Neural progenitor cell (in vitro differentiated cells): ENCODE results near the gene HOXB4. TPM values are rescaled to one million over a fixed set of nuclear protein-coding genes. Genes with fewer than 3 reads are reported as not detected.

ENCODE experiments used
- DNase-seq: peaks from one replicate; pipeline ENCODE4 v3.0.0-alpha.2; 2016; ENCODE audit warnings: low spot score
- H2AFZ ChIP-seq: fragments of 200-600 bp; sonication (generic); replicated peaks from 2 replicates; pipeline ENCODE4 v1.6.1; 2016; ENCODE audit warnings: antibody characterized with exemption
- H3F3A ChIP-seq: fragments of 200-600 bp; sonication (generic); 2 replicates; pipeline ENCODE4 v1.6.1; 2016; ENCODE audit warnings: antibody characterized with exemption, low read depth
- H3K27ac ChIP-seq: fragments of 200-600 bp; sonication (generic); 2 replicates; pipeline ENCODE4 v1.5.1; 2016; ENCODE audit warnings: mild to moderate bottlenecking
- H3K27me3 ChIP-seq: fragments of 200-600 bp; sonication (generic); 2 replicates; pipeline ENCODE4 v1.6.1; 2016; ENCODE audit warnings: mild to moderate bottlenecking, moderate library complexity
- H3K36me3 ChIP-seq: fragments of 200-600 bp; sonication (generic); 2 replicates; pipeline ENCODE4 v1.5.1; 2016
- H3K4me1 ChIP-seq: fragments of 200-600 bp; sonication (generic); 2 replicates; pipeline ENCODE4 v1.6.1; 2016; ENCODE audit warnings: mixed run types
- H3K4me2 ChIP-seq: fragments of 200-600 bp; sonication (generic); 2 replicates; pipeline ENCODE4 v1.6.1; 2016
- H3K4me3 ChIP-seq: fragments of 200-600 bp; sonication (generic); 2 replicates; pipeline ENCODE4 v1.5.1; 2016
- H3K79me2 ChIP-seq: fragments of 200-600 bp; sonication (generic); 2 replicates; pipeline ENCODE4 v1.6.1; 2016; ENCODE audit warnings: low read depth
- H3K9ac ChIP-seq: fragments of 200-600 bp; sonication (generic); 2 replicates; pipeline ENCODE4 v1.6.1; 2016
- H3K9me3 ChIP-seq: fragments of 200-600 bp; sonication (generic); 2 replicates; pipeline ENCODE4 v1.5.1; 2016; ENCODE audit warnings: low read depth
- H4K20me1 ChIP-seq: fragments of 200-600 bp; sonication (generic); 2 replicates; pipeline ENCODE4 v1.6.1; 2016; ENCODE audit warnings: low read depth
- H3K27ac Mint-ChIP-seq: 3 replicates; pipeline ENCODE4 v1.8.0; 2021; ENCODE audit warnings: mixed read lengths
- H3K27me3 Mint-ChIP-seq: 2 replicates; pipeline ENCODE4 v1.8.0; 2022; ENCODE audit warnings: low read depth, mild to moderate bottlenecking, inconsistent platforms, moderate library complexity, mixed read lengths; ENCODE audit not compliant: insufficient read depth
- H3K36me3 Mint-ChIP-seq: 3 replicates; pipeline ENCODE4 v1.8.0; 2021; ENCODE audit warnings: mixed read lengths
- H3K4me1 Mint-ChIP-seq: 3 replicates; pipeline ENCODE4 v1.8.0; 2021; ENCODE audit warnings: mixed read lengths
- H3K4me3 Mint-ChIP-seq: 3 replicates; pipeline ENCODE4 v1.8.0; 2021; ENCODE audit warnings: mild to moderate bottlenecking, moderate library complexity, mixed read lengths
- H3K9me3 Mint-ChIP-seq: 3 replicates; pipeline ENCODE4 v1.8.0; 2020; ENCODE audit warnings: mixed read lengths
- CTCF ChIP-seq: fragments of 200-600 bp; sonication (generic); IDR thresholded peaks from 2 replicates; pipeline ENCODE4 v1.5.1; 2017; ENCODE audit warnings: antibody characterized with exemption, mild to moderate bottlenecking
- EZH2 ChIP-seq: fragments of 200-600 bp; sonication (generic); IDR thresholded peaks from 2 replicates; pipeline ENCODE4 v1.6.1; 2017; ENCODE audit warnings: antibody characterized with exemption, mild to moderate bottlenecking, moderate library complexity
- EZH2phosphoT487 ChIP-seq: fragments of 200-600 bp; sonication (generic); IDR thresholded peaks from 2 replicates; pipeline ENCODE4 v1.6.1; 2017; ENCODE audit warnings: antibody characterized with exemption
- total RNA-seq: library from RNA; depleted of rRNA; stranded (reverse); fragments of >200 nt; gene quantifications from 2 replicates; pipeline ENCODE4 v1.2.3, GENCODE V29; 2015; ENCODE audit warnings: low replicate concordance

The HOXB4 gene
- total RNA-seq, 1 donor from 2014 or later: not detected

- TF ChIP-seq EZH2 (peak; percentile 84), EZH2phosphoT487 (peak; percentile 81), CTCF (no peak)
- Mint-ChIP-seq H3K36me3 (no peaks in the 10 kb centered on the region), H3K27ac (no peak overlapping the region), H3K27me3 (peaks cover 95% of the 10 kb centered on the region), H3K4me1 (no peaks in the 10 kb centered on the region), H3K4me3 (no peak overlapping the region), H3K9me3 (no peaks in the 10 kb centered on the region)
- Histone ChIP-seq H3F3A (peaks cover 11% of the 10 kb centered on the region), H3K4me3 (no peak overlapping the region), H3K4me2 (no peak overlapping the region), H3K27me3 (peaks cover 100% of the 10 kb centered on the region), H3K36me3 (no peaks in the 10 kb centered on the region), H3K9ac (no peak overlapping the region), H4K20me1 (peaks cover 95% of the 10 kb centered on the region), H3K79me2 (no peaks in the 10 kb centered on the region), H2AFZ (no peak overlapping the region), H3K4me1 (no peaks in the 10 kb centered on the region), H3K27ac (no peak overlapping the region), H3K9me3 (no peaks in the 10 kb centered on the region)
- peak; percentile 68 for DNase-seq
Observed at GRCh38 chr17:48555258-48556228, 22.6 kb downstream of the HOXB4 start.

GRCh38 chr17:48554412-48555257 lies 23.5 kb downstream of the HOXB4 start:
- H3K4me2 ChIP-seq: no peak overlapping the region
- H2AFZ ChIP-seq: no peak overlapping the region
- H3F3A ChIP-seq: peaks cover 11% of the 10 kb centered on the region
- no peak overlapping the region for H3K4me3 ChIP-seq
- H3K36me3 Mint-ChIP-seq: no peaks in the 10 kb centered on the region
- H3K27me3 Mint-ChIP-seq: peaks cover 94% of the 10 kb centered on the region
- H3K9ac ChIP-seq: no peak overlapping the region
- no peaks in the 10 kb centered on the region for H3K36me3 ChIP-seq
- no peak overlapping the region for H3K4me3 Mint-ChIP-seq
- no peaks in the 10 kb centered on the region for H3K79me2 ChIP-seq
- no peak overlapping the region for H3K27ac ChIP-seq
- no peak overlapping the region for H3K27ac Mint-ChIP-seq
- H3K9me3 Mint-ChIP-seq: peaks cover under 1% of the 10 kb centered on the region
- peak; percentile 59 for DNase-seq
- no peaks in the 10 kb centered on the region for H3K4me1 Mint-ChIP-seq
- H3K27me3 ChIP-seq: peaks cover 100% of the 10 kb centered on the region
- peaks cover 95% of the 10 kb centered on the region for H4K20me1 ChIP-seq
- peak; percentile 99 for TF ChIP-seq EZH2
- peak; percentile 94 for TF ChIP-seq EZH2phosphoT487
- no peak for TF ChIP-seq CTCF
- H3K4me1 ChIP-seq: no peaks in the 10 kb centered on the region
- no peaks in the 10 kb centered on the region for H3K9me3 ChIP-seq

GRCh38 chr17:48553826-48554225 lies 24.3 kb downstream of the HOXB4 start:
- Histone ChIP-seq H3K36me3 (no peaks in the 10 kb centered on the region), H3F3A (peaks cover 11% of the 10 kb centered on the region), H3K4me1 (no peaks in the 10 kb centered on the region), H3K4me3 (no peak overlapping the region), H3K27ac (no peak overlapping the region), H3K79me2 (no peaks in the 10 kb centered on the region), H4K20me1 (peaks cover 95% of the 10 kb centered on the region), H3K4me2 (no peak overlapping the region), H3K9ac (no peak overlapping the region), H3K27me3 (peaks cover 100% of the 10 kb centered on the region), H3K9me3 (no peaks in the 10 kb centered on the region), H2AFZ (no peak overlapping the region)
- H3K27ac Mint-ChIP-seq: no peak overlapping the region
- H3K4me3 Mint-ChIP-seq: peak overlapping the region; percentile 25
- no peaks in the 10 kb centered on the region for H3K4me1 Mint-ChIP-seq
- H3K36me3 Mint-ChIP-seq: no peaks in the 10 kb centered on the region
- peaks cover 92% of the 10 kb centered on the region for H3K27me3 Mint-ChIP-seq
- TF ChIP-seq EZH2phosphoT487: no peak
- no peak for DNase-seq
- H3K9me3 Mint-ChIP-seq: peaks cover 4% of the 10 kb centered on the region
